Nephron (organoid): ENCODE results near the gene IFNA17.
"Not testable (repeated sequence)": the region's sequence is repeated elsewhere in the genome, so short reads cannot be mapped to it uniquely, and the experiment has no call there.

Experiments used
- H3K27ac Mint-ChIP-seq, 3 experiments: 2 replicates each; pipeline ENCODE4 v1.8.0; 2020; ENCODE audit warnings: mixed read lengths in 3 of 3, mild to moderate bottlenecking in 2 of 3, moderate library complexity in 1 of 3
- H3K27me3 Mint-ChIP-seq: 2 replicates; pipeline ENCODE4 v1.8.0; 2021; ENCODE audit warnings: low read depth, mild to moderate bottlenecking, moderate library complexity, mixed read lengths
- H3K36me3 Mint-ChIP-seq: 2 replicates; pipeline ENCODE4 v1.8.0; 2020; ENCODE audit warnings: low read depth, mixed read lengths
- H3K4me1 Mint-ChIP-seq: 2 replicates; pipeline ENCODE4 v1.8.0; 2020; ENCODE audit warnings: mixed read lengths
- H3K4me3 Mint-ChIP-seq, 3 experiments: 2 replicates each; pipeline ENCODE4 v1.8.0; 2020; ENCODE audit warnings: mild to moderate bottlenecking in 3 of 3, mixed read lengths in 3 of 3, moderate library complexity in 2 of 3
- H3K9me3 Mint-ChIP-seq: 2 replicates; pipeline ENCODE4 v1.8.0; 2020; ENCODE audit warnings: mixed read lengths
- TF ChIP-seq, protein P1 (sequence below), 3 experiments: fragments of 200-600 bp; sonication (generic); IDR thresholded peaks; one replicate each; pipeline ENCODE4 v1.5.0; 2021; ENCODE audit warnings: antibody characterized with exemption in 3 of 3; ENCODE audit not compliant: unreplicated experiment in 3 of 3

Gene IFNA17

DNA sequence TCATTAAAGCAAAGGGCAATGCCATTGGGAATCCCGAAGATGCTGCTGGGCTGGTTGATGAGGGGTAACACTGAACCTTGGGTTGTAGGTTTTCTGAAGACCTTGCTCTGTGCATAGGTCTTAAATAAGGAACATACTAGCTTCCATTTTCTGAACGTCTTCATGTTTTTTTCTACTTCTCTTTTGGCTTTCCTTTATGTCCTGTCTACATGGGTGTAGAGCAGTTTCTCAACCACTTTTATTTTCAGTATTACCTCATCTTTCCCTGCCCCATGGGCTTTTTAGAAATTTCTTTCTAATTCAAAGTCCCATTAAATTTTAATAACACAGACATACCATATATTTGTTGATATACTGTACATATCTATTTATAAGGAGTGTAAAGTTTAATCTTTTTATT, 11.9 kb upstream of the IFNA17 start, which contains the start of gene IFNA14:
Gene IFNA14, minus strand, starts transcription at position 95 of the 400 bp plus-strand sequence. Its CDS starts 70 bp downstream, at position 25.
- Mint-ChIP-seq H3K36me3 (no peaks in the 10 kb centered on the region), H3K27ac (no peak within 1 kb of the TSS), H3K27me3 (peaks cover 5% of the 10 kb centered on the region), H3K4me3 (no peak within 1 kb of the TSS), H3K9me3 (no peaks in the 10 kb centered on the region), H3K4me1 (no peaks in the 10 kb centered on the region)
- TF ChIP-seq, protein P1, sequence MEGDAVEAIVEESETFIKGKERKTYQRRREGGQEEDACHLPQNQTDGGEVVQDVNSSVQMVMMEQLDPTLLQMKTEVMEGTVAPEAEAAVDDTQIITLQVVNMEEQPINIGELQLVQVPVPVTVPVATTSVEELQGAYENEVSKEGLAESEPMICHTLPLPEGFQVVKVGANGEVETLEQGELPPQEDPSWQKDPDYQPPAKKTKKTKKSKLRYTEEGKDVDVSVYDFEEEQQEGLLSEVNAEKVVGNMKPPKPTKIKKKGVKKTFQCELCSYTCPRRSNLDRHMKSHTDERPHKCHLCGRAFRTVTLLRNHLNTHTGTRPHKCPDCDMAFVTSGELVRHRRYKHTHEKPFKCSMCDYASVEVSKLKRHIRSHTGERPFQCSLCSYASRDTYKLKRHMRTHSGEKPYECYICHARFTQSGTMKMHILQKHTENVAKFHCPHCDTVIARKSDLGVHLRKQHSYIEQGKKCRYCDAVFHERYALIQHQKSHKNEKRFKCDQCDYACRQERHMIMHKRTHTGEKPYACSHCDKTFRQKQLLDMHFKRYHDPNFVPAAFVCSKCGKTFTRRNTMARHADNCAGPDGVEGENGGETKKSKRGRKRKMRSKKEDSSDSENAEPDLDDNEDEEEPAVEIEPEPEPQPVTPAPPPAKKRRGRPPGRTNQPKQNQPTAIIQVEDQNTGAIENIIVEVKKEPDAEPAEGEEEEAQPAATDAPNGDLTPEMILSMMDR (IDR thresholded peaks at IDR 0.05; ENCODE audit: unreplicated experiment in 3 of 3): no peak

DNA sequence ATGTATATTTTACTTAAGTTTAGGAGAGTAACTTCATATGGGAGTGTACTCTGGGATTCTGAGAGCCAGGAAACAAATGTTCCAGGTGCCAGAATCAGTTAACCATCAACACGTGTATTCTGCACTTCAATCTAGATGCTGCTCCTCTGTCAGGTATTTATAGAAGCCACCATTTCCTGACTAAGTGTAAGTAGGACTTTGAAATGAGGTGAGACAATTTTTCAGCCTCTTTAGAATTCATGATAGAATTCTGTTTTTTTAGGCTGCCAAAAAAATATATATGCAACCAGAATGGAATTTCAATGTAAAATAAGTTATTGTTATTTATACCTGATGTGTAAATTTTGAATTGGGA, 8.3 kb upstream of the IFNA17 start:
- H3K27me3 Mint-ChIP-seq, H3K9me3 Mint-ChIP-seq, H3K4me1 Mint-ChIP-seq, H3K4me3 Mint-ChIP-seq, H3K27ac Mint-ChIP-seq, H3K36me3 Mint-ChIP-seq: not testable (repeated sequence)

DNA sequence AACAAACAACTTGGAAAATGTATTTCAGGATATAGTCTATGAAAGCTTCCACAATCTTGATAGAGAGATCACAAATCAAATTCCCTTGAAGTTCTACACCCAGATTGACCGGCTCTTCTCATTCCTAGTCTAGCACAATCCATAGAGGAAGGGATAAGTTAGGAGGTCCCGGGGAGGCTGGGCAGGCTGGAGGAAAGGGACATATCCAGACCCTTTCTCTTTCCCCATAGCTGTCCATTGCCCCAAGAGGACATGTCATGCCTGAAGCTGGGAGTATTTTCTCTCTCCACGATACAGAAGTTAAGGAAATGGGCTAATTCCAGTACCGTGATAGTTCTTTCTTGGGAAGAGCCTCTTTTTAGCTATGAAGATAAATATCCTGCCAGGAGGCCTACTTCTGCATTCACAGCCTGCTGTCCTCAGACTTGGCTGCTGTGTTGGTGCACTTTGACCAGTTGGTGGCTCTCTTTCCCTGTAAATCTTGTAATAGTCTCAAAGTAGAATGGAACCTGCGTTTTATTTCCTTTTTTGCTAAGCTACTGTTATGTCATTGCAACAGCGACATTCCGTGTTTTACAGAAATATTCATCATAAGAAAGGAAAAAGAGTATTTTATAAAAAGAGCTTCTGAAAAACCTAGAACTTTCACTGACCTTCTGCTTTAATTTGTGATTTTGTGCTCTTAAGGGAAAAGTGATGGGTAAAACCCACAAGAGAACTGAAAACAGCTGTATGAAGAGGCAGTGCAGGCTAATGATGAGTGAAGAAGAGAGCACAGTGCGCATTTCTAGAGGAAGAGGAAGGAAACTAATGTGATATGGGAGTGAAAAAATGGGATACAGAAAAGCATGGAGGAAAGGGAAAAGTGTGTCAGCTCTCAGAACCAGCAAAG, 7.7 kb upstream of the IFNA17 start:
- not testable (repeated sequence) for H3K4me3 Mint-ChIP-seq, H3K27me3 Mint-ChIP-seq, H3K9me3 Mint-ChIP-seq, H3K27ac Mint-ChIP-seq, H3K36me3 Mint-ChIP-seq, H3K4me1 Mint-ChIP-seq
- TF ChIP-seq, protein P1 (IDR thresholded peaks at IDR 0.05; ENCODE audit: unreplicated experiment in 3 of 3): peak; percentile 42 to 59 (median 48)

DNA sequence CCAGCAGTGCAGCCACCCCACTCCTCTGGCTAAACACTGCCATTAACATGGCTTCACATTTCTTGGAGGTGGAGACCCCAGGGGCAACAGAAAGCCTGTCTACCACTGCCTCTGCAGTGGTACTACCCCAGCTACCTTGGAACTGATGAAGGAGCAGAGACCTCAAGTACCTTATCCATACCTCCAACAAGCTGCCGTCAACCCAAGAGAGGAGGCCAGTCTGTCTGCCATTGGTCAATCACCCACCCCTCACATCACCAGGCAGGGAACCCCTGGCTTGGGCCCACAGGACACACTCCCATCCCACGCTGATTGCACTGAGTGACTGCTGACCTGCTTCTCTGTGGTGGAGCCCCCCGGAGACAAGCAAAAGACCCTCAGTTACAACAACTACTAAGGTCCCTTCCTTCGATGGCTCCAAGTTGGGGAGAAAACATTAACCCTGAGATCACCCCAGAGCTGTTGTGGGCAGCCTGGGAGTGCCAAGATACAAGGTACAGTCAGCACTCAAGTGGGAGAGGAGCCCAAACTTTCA, 6.2 kb upstream of the IFNA17 start:
- H3K4me1 Mint-ChIP-seq: no peaks in the 10 kb centered on the region
- H3K27ac Mint-ChIP-seq: no peak overlapping the region
- H3K27me3 Mint-ChIP-seq: peaks cover 5% of the 10 kb centered on the region
- TF ChIP-seq, protein P1 (IDR thresholded peaks at IDR 0.05; ENCODE audit: unreplicated experiment in 3 of 3): no peak
- no peaks in the 10 kb centered on the region for H3K9me3 Mint-ChIP-seq
- H3K4me3 Mint-ChIP-seq: no peak overlapping the region
- H3K36me3 Mint-ChIP-seq: no peaks in the 10 kb centered on the region

DNA sequence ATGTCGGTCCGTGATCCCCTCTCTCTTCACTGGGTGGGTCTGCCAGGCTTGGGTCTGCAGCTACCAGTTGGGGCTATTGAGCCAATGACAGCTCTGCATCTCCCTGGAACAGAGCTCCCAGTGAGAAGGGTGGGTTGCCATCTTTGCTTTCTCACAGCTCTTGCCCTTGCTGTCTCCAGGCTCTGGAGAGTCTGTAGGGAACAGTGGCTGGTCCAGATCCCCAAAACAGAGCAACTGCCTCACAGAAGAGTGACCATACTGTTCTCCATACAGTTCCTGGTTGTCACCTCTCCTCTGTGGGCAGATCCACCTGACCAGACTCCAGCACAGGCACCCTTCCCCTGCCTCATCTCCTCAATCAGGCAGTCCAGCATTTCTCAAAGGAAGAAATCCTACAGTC, 5.2 kb upstream of the IFNA17 start:
- H3K27ac Mint-ChIP-seq: no peak overlapping the region
- H3K9me3 Mint-ChIP-seq: no peaks in the 10 kb centered on the region
- no peaks in the 10 kb centered on the region for H3K36me3 Mint-ChIP-seq
- TF ChIP-seq, protein P1 (IDR thresholded peaks at IDR 0.05; ENCODE audit: unreplicated experiment in 3 of 3): no peak
- H3K4me3 Mint-ChIP-seq: no peak overlapping the region
- no peaks in the 10 kb centered on the region for H3K4me1 Mint-ChIP-seq
- peaks cover 5% of the 10 kb centered on the region for H3K27me3 Mint-ChIP-seq

DNA sequence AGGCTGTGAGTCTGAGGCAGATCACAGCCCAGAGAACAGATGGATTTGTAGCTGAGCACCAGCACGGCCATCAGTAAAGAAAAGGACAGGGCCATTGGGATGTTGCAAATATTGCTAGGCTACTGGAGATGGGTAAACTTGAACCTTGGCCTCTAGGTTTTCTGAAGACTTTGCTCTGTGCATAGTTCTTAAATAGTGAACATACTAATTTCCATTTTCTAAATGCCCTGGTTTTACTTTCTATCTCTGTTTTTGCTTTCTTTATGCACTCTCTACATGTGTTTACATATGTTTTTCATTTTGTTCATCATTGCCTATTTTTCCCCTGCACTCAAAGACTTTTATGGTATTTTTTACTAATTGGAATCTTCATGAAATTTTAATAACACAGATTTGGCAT, 10.8 kb downstream of the IFNA17 start, which contains the start of gene IFNA16:
Gene IFNA16, minus strand, starts transcription at position 101 of the 400 bp plus-strand sequence. Its CDS starts 6 bp downstream, at position 95.
- H3K27ac Mint-ChIP-seq, H3K4me3 Mint-ChIP-seq, H3K27me3 Mint-ChIP-seq, H3K9me3 Mint-ChIP-seq, H3K36me3 Mint-ChIP-seq, H3K4me1 Mint-ChIP-seq: not testable (repeated sequence)
